ENCODE data around the gene KRT7. TPM values are rescaled to one million over a fixed set of nuclear protein-coding genes. Genes with fewer than 3 reads are reported as not detected.

KRT7 gene
- total RNA-seq, 2 experiments from 2014 or later = 9.1 to 9.3 TPM

GRCh38 chr12:52203079-52203921 is 29.7 kb upstream of the KRT7 start:
- H3K27ac Mint-ChIP-seq = no peak overlapping the region
- H3K4me3 Mint-ChIP-seq = no peak overlapping the region
- POLR2A ChIA-PET = no interaction called here
- peaks cover 21% of the 10 kb centered on the region for H3K27me3 Mint-ChIP-seq
- H3K9me3 Mint-ChIP-seq = no peaks in the 10 kb centered on the region
- no peaks in the 10 kb centered on the region for H3K36me3 Mint-ChIP-seq (ENCODE audit: low read depth)
- peaks cover 5% of the 10 kb centered on the region for H3K4me1 Mint-ChIP-seq
- no peak for DNase-seq
- CTCF ChIA-PET = no interaction called here

DNA sequence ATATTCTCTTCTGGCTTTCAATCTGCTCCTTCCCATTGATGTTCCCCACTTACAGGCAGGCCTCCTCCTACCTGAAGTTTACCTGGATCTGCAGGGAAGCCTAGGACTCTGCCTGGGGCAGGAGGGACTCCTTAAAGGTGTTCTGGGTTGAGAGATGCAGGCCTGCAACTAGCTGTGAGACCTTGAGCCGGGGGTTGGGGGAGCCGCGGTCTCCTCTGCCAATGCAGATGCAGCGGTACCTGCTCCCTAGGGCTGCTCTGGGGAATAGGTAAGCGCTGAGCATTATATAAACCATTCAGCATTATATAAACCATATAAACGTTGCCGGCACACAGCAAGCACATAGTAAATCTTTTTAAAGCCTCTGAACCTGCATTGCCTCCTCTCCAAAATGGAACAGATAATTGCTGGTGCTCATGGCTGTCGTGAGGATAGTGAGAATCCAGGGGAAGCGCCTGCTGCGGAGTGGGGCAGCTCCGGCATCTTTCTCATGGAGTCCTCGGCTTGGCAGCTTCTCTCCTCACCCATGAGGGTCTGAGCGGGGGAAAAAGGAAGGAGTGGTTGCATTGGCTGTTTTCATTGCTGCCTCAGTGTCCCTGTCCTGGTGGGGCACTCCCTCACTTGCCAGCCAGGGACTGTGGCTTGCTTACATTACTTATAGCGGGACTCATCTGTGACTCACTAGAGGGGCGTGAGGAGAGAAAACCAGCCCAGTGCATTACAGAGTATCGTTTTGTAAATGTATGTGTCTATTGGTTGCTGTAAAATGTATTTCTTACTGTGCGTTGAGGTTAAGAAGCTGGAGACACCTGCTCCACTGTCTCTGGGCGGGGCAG is 28.7 kb upstream of the KRT7 start:
- H3K4me1 Mint-ChIP-seq = peaks cover 5% of the 10 kb centered on the region
- H3K9me3 Mint-ChIP-seq = no peaks in the 10 kb centered on the region
- H3K4me3 Mint-ChIP-seq = no peak overlapping the region
- no peak for DNase-seq
- H3K36me3 Mint-ChIP-seq (ENCODE audit: low read depth) = no peaks in the 10 kb centered on the region
- H3K27ac Mint-ChIP-seq = no peak overlapping the region
- CTCF ChIA-PET = no interaction called here
- peaks cover 25% of the 10 kb centered on the region for H3K27me3 Mint-ChIP-seq
- POLR2A ChIA-PET = no interaction called here

- H3K9me3 Mint-ChIP-seq = no peaks in the 10 kb centered on the region
- no peak for DNase-seq
- peaks cover 25% of the 10 kb centered on the region for H3K27me3 Mint-ChIP-seq
- H3K36me3 Mint-ChIP-seq (ENCODE audit: low read depth) = no peaks in the 10 kb centered on the region
- ChIA-PET CTCF (interaction anchor here (1.0 kb wide), 1 partner anchor 74 kb away, joined by 3 read pairs; no protein-coding TSS in a partner anchor), POLR2A (no interaction called here)
- H3K27ac Mint-ChIP-seq = no peak overlapping the region
- peaks cover 5% of the 10 kb centered on the region for H3K4me1 Mint-ChIP-seq
- H3K4me3 Mint-ChIP-seq = no peak overlapping the region
Observed at GRCh38 chr12:52204931-52205505, 28.0 kb upstream of the KRT7 start.

GRCh38 chr12:52205612-52206303 is 27.3 kb upstream of the KRT7 start:
- Mint-ChIP-seq H3K36me3 (ENCODE audit: low read depth) (no peaks in the 10 kb centered on the region), H3K4me3 (no peak overlapping the region), H3K4me1 (peaks cover 5% of the 10 kb centered on the region), H3K9me3 (no peaks in the 10 kb centered on the region), H3K27me3 (peaks cover 23% of the 10 kb centered on the region), H3K27ac (no peak overlapping the region)
- ChIA-PET CTCF (interaction anchor here (1.0 kb wide), 1 partner anchor 73 kb away, joined by 3 read pairs; no protein-coding TSS in a partner anchor), POLR2A (no interaction called here)
- DNase-seq = no peak

DNA sequence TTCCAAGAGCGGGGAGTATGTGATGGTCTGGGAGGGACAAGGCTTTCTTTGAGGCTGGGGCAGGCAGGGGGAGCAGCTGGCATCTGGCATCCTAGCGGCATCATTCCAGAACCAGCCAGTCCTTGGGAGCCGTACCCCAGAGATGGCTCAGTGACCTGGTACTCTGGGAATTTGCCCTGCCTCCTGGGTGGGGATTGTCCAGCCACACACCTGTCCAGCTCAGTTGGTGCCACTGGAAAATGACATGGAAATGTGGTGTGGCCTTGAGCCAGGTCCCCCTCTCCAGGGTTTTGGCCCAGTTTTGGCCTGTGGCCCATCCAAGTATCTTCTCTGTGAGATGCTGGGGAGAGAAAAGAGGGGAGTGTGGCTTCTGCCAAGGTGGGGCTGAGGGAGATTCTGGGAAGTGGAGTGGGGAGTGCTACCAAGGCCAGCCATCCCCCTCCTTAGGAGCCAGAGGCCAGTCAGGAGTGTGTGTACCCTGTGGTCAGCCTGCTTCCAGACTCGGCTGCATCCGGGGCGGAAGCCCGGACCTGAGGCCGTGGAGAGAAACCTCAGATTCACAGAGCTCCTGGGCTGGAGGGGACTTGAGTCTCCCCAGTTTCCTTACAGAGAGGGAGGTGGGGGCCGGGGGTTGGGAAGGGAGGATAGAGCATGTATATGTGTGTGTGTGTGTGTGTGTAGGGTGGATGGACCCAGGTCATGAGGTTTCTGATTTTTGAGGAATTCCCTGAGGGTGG is 26.6 kb upstream of the KRT7 start:
- peaks cover 18% of the 10 kb centered on the region for H3K27me3 Mint-ChIP-seq
- no peak overlapping the region for H3K27ac Mint-ChIP-seq
- no peaks in the 10 kb centered on the region for H3K9me3 Mint-ChIP-seq
- H3K36me3 Mint-ChIP-seq (ENCODE audit: low read depth) = no peaks in the 10 kb centered on the region
- peaks cover 5% of the 10 kb centered on the region for H3K4me1 Mint-ChIP-seq
- H3K4me3 Mint-ChIP-seq = no peak overlapping the region
- DNase-seq = no peak
- POLR2A ChIA-PET = no interaction called here
- CTCF ChIA-PET = interaction anchor here (1.0 kb wide), 1 partner anchor 73 kb away, joined by 3 read pairs; no protein-coding TSS in a partner anchor

DNA sequence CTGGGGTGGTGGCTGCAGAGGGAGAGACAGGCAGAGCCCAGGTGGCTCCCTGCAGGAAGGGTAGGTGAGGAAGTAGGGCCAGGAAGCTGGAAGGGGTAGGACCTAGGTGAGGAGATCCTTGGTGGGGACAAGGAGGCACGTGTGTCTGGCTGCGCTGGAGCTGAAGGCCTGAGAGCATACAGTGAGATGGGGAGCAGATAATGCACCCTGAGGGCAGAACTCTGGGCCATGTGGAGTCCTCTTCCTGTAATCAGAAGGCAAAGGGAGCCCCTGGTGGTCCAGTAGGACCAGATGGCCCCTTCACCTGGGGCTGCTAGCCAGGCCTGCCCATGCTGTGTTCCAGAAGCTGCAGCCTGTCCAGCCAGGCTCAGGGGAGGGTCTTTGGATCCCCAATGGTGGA is 25.9 kb upstream of the KRT7 start:
- Mint-ChIP-seq H3K27ac (no peak overlapping the region), H3K4me3 (no peak overlapping the region), H3K27me3 (peaks cover 17% of the 10 kb centered on the region), H3K4me1 (peaks cover 5% of the 10 kb centered on the region), H3K36me3 (ENCODE audit: low read depth) (no peaks in the 10 kb centered on the region), H3K9me3 (no peaks in the 10 kb centered on the region)
- ChIA-PET POLR2A (no interaction called here), CTCF (interaction anchor here (2.1 kb wide), 1 partner anchor 15 kb away, joined by 7 read pairs; no protein-coding TSS in a partner anchor)
- no peak for DNase-seq

DNA sequence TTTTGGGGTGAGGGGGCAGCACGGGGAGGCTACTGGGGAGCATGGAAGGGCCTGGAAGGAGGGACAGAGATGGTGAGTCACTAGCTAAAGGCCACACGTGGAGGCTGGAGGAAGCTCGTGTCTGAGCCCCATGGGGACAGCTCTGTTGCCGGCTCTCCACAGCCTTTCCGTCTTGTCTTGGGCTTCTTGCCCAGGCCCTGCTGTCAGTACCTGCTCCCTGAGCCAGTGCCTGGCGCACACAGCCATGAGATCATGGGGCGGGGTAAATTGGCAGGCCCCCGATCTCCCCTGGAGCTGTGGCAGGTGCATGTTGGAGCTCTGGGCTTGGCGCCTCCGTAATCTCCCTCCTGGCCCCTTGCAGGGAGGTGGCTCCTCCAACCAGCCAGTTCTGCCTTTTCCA is 25.1 kb upstream of the KRT7 start:
- H3K36me3 Mint-ChIP-seq (ENCODE audit: low read depth) = no peaks in the 10 kb centered on the region
- CTCF ChIA-PET = interaction anchor here (2.1 kb wide), 1 partner anchor 14 kb away, joined by 7 read pairs; no protein-coding TSS in a partner anchor
- H3K4me3 Mint-ChIP-seq = no peak overlapping the region
- peaks cover 4% of the 10 kb centered on the region for H3K4me1 Mint-ChIP-seq
- DNase-seq = no peak
- H3K27ac Mint-ChIP-seq = no peak overlapping the region
- peaks cover 12% of the 10 kb centered on the region for H3K27me3 Mint-ChIP-seq
- POLR2A ChIA-PET = no interaction called here
- no peaks in the 10 kb centered on the region for H3K9me3 Mint-ChIP-seq

GRCh38 chr12:52208424-52209165 is 24.4 kb upstream of the KRT7 start:
- H3K36me3 Mint-ChIP-seq (ENCODE audit: low read depth) = no peaks in the 10 kb centered on the region
- ChIA-PET CTCF (interaction anchor here (0.5 to 2.1 kb wide), 2 partner anchors 13 to 69 kb away, joined by 3 to 7 read pairs; no protein-coding TSS in a partner anchor), POLR2A (no interaction called here)
- no peaks in the 10 kb centered on the region for H3K9me3 Mint-ChIP-seq
- no peak overlapping the region for H3K4me3 Mint-ChIP-seq
- no peaks in the 10 kb centered on the region for H3K4me1 Mint-ChIP-seq
- no peak overlapping the region for H3K27ac Mint-ChIP-seq
- peaks cover 11% of the 10 kb centered on the region for H3K27me3 Mint-ChIP-seq
- no peak for DNase-seq

GRCh38 chr12:52209321-52209720 is 23.7 kb upstream of the KRT7 start:
- POLR2A ChIA-PET = no interaction called here
- no peak overlapping the region for H3K27ac Mint-ChIP-seq
- no peaks in the 10 kb centered on the region for H3K36me3 Mint-ChIP-seq (ENCODE audit: low read depth)
- peaks cover 10% of the 10 kb centered on the region for H3K27me3 Mint-ChIP-seq
- no peak for DNase-seq
- H3K9me3 Mint-ChIP-seq = no peaks in the 10 kb centered on the region
- no peak overlapping the region for H3K4me3 Mint-ChIP-seq
- CTCF ChIA-PET = interaction anchor here (1.1 kb wide), 1 partner anchor 70 kb away, joined by 3 read pairs; no protein-coding TSS in a partner anchor
- no peaks in the 10 kb centered on the region for H3K4me1 Mint-ChIP-seq

DNA sequence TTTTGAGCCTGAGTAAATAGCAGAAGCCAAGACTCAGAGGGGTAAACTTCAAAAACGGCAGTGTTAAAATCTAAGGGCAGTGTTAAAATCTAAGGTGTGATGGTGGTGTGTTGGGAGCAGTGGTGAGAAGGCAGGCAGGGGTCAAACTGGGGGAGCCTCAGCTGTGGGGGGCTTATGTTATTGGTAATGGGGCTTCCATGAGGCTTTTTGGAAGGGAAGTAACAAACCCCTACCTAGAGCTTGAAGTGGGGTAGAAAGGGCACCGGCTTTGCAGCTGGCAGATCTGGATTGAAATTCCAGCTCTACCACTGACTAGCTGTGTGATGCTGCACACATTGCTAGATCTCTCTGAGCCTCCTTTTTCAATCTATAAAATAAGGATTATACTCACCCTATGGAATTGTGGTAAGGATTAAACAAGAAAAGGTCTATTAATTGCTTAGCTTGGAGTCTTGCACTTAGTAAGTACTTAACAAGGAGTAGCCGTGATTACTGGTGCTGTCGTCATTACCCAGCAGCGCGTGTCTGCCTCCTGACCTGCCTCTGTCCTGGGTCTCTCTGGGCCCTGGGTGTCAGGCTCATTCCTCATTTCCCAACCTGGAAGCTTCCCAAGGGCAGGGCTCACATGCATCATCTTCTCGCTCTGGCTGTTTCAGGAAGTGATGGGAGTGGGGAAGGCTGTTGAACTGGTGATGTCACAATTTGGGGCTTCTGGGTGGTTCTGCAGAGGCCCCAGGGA is 22.7 kb upstream of the KRT7 start:
- Mint-ChIP-seq H3K27ac (no peak overlapping the region), H3K9me3 (no peaks in the 10 kb centered on the region), H3K4me3 (no peak overlapping the region), H3K27me3 (peaks cover 11% of the 10 kb centered on the region), H3K4me1 (no peaks in the 10 kb centered on the region), H3K36me3 (ENCODE audit: low read depth) (no peaks in the 10 kb centered on the region)
- ChIA-PET CTCF (interaction anchor here (1.0 to 1.3 kb wide), 3 partner anchors 11 to 69 kb away, joined by 3 to 4 read pairs (median 4); no protein-coding TSS in a partner anchor), POLR2A (no interaction called here)
- no peak for DNase-seq

- no peaks in the 10 kb centered on the region for H3K4me1 Mint-ChIP-seq
- POLR2A ChIA-PET = no interaction called here
- no peak overlapping the region for H3K4me3 Mint-ChIP-seq
- no peaks in the 10 kb centered on the region for H3K36me3 Mint-ChIP-seq (ENCODE audit: low read depth)
- CTCF ChIA-PET = interaction anchor here (1.0 to 2.6 kb wide), 3 partner anchors 10 to 45 kb away, joined by 4 to 12 read pairs (median 4); no protein-coding TSS in a partner anchor
- H3K9me3 Mint-ChIP-seq = no peaks in the 10 kb centered on the region
- no peak overlapping the region for H3K27ac Mint-ChIP-seq
- H3K27me3 Mint-ChIP-seq = peaks cover 13% of the 10 kb centered on the region
- no peak for DNase-seq
Observed at GRCh38 chr12:52210925-52211650, 22.0 kb upstream of the KRT7 start.
